Measurements from ENCODE around the gene ABCC8. TPM values are rescaled to one million over a fixed set of nuclear protein-coding genes. Genes with fewer than 3 reads are reported as not detected.

Gene ABCC8
- total and polyA plus RNA-seq, 2 experiments from 2014 or later: not detected

GRCh38 chr11:17401316-17401715 is 75.3 kb downstream of the ABCC8 start:
- Histone ChIP-seq H3K79me2 (ENCODE audit: insufficient read depth) (no peaks in the 10 kb centered on the region), H3K27ac (no peak overlapping the region), H2AFZ (no peak overlapping the region), H3K4me3 (no peak overlapping the region), H3F3A (ENCODE audit: insufficient read depth) (no peaks in the 10 kb centered on the region), H3K9me2 (ENCODE audit: insufficient read depth) (no peaks in the 10 kb centered on the region), H3K4me1 (ENCODE audit: insufficient read depth) (no peaks in the 10 kb centered on the region), H3K9ac (no peak overlapping the region), H3K4me2 (ENCODE audit: unreplicated experiment) (no peak overlapping the region), H4K20me1 (ENCODE audit: insufficient read depth) (no peaks in the 10 kb centered on the region), H3K9me3 (ENCODE audit: low read depth) (no peaks in the 10 kb centered on the region), H3K27me3 (replicated peaks; ENCODE audit: insufficient read depth) (no peaks in the 10 kb centered on the region; the same call in 1 of the 2 replicates), H3K36me3 (ENCODE audit: low read depth) (no peaks in the 10 kb centered on the region)
- in situ Hi-C loops (cut with MboI): no loop called here
- WGBS, 2 experiments (ENCODE audit: low coverage in 1 of 2, low lambda C conversion rate in 2 of 2, missing lambda C conversion rate in 2 of 2): 44 to 58% methylated on average over 2 of the region's 2 CpGs
- TF ChIP-seq EZH2phosphoT487 (IDR thresholded peaks at IDR 0.05; ENCODE audit: insufficient read depth, low read depth): no peak
- no peak for TF ChIP-seq EZH2 (IDR thresholded peaks at IDR 0.05; ENCODE audit: insufficient read depth, poor library complexity, severe bottlenecking)
- DNase-seq: no peak

GRCh38 chr11:17400048-17400775 is 76.4 kb downstream of the ABCC8 start:
- Histone ChIP-seq H3K4me2 (ENCODE audit: unreplicated experiment) (no peak overlapping the region), H3K27me3 (replicated peaks; ENCODE audit: insufficient read depth) (no peaks in the 10 kb centered on the region; the same call in 1 of the 2 replicates), H3K9me2 (ENCODE audit: insufficient read depth) (no peaks in the 10 kb centered on the region), H3K9me3 (ENCODE audit: low read depth) (no peaks in the 10 kb centered on the region), H3K27ac (no peak overlapping the region), H3K36me3 (ENCODE audit: low read depth) (no peaks in the 10 kb centered on the region), H2AFZ (no peak overlapping the region), H3K4me3 (no peak overlapping the region), H3F3A (ENCODE audit: insufficient read depth) (no peaks in the 10 kb centered on the region), H4K20me1 (ENCODE audit: insufficient read depth) (no peaks in the 10 kb centered on the region), H3K9ac (no peak overlapping the region), H3K4me1 (ENCODE audit: insufficient read depth) (no peaks in the 10 kb centered on the region), H3K79me2 (ENCODE audit: insufficient read depth) (no peaks in the 10 kb centered on the region)
- in situ Hi-C loops (cut with MboI): no loop called here
- WGBS, 2 experiments (ENCODE audit: low coverage in 1 of 2, low lambda C conversion rate in 2 of 2, missing lambda C conversion rate in 2 of 2): 74 to 76% methylated on average over 19 of the region's 19 CpGs
- TF ChIP-seq EZH2 (IDR thresholded peaks at IDR 0.05; ENCODE audit: insufficient read depth, poor library complexity, severe bottlenecking) (no peak), EZH2phosphoT487 (IDR thresholded peaks at IDR 0.05; ENCODE audit: insufficient read depth, low read depth) (no peak)
- DNase-seq: no peak

- H3F3A ChIP-seq (ENCODE audit: insufficient read depth): no peaks in the 10 kb centered on the region
Observed at GRCh38 chr11:17399236-17399635, 77.4 kb downstream of the ABCC8 start.

GRCh38 chr11:17397311-17398002 is 79.2 kb downstream of the ABCC8 start:
- in situ Hi-C loops (cut with MboI): no loop called here
- H3K9me3 ChIP-seq (ENCODE audit: low read depth): no peaks in the 10 kb centered on the region
- no peaks in the 10 kb centered on the region for H4K20me1 ChIP-seq (ENCODE audit: insufficient read depth)
- H3K9ac ChIP-seq: no peak overlapping the region
- TF ChIP-seq EZH2 (IDR thresholded peaks at IDR 0.05; ENCODE audit: insufficient read depth, poor library complexity, severe bottlenecking): no peak
- no peak for TF ChIP-seq EZH2phosphoT487 (IDR thresholded peaks at IDR 0.05; ENCODE audit: insufficient read depth, low read depth)
- no peaks in the 10 kb centered on the region for H3F3A ChIP-seq (ENCODE audit: insufficient read depth)
- DNase-seq: no peak
- no peak overlapping the region for H3K27ac ChIP-seq
- H2AFZ ChIP-seq: no peak overlapping the region
- no peak overlapping the region for H3K4me2 ChIP-seq (ENCODE audit: unreplicated experiment)
- no peaks in the 10 kb centered on the region; the same call in 1 of the 2 replicates for H3K27me3 ChIP-seq (replicated peaks; ENCODE audit: insufficient read depth)
- no peaks in the 10 kb centered on the region for H3K36me3 ChIP-seq (ENCODE audit: low read depth)
- WGBS, 2 experiments (ENCODE audit: low coverage in 1 of 2, low lambda C conversion rate in 2 of 2, missing lambda C conversion rate in 2 of 2): 64 to 68% methylated on average over 11 to 14 of the region's 14 CpGs
- no peaks in the 10 kb centered on the region for H3K79me2 ChIP-seq (ENCODE audit: insufficient read depth)
- no peak overlapping the region for H3K4me3 ChIP-seq
- H3K9me2 ChIP-seq (ENCODE audit: insufficient read depth): no peaks in the 10 kb centered on the region
- no peaks in the 10 kb centered on the region for H3K4me1 ChIP-seq (ENCODE audit: insufficient read depth)

More at GRCh38 chr11:17399236-17399635, 77.4 kb downstream of the ABCC8 start:
- Histone ChIP-seq H3K4me2 (ENCODE audit: unreplicated experiment) (no peak overlapping the region), H3K4me3 (no peak overlapping the region), H2AFZ (no peak overlapping the region), H3K79me2 (ENCODE audit: insufficient read depth) (no peaks in the 10 kb centered on the region), H3K9ac (no peak overlapping the region), H3K9me2 (ENCODE audit: insufficient read depth) (no peaks in the 10 kb centered on the region), H3K27ac (no peak overlapping the region), H4K20me1 (ENCODE audit: insufficient read depth) (no peaks in the 10 kb centered on the region), H3K9me3 (ENCODE audit: low read depth) (no peaks in the 10 kb centered on the region), H3K4me1 (ENCODE audit: insufficient read depth) (no peaks in the 10 kb centered on the region), H3K27me3 (replicated peaks; ENCODE audit: insufficient read depth) (no peaks in the 10 kb centered on the region; the same call in 1 of the 2 replicates), H3K36me3 (ENCODE audit: low read depth) (no peaks in the 10 kb centered on the region)
- no peak for TF ChIP-seq EZH2phosphoT487 (IDR thresholded peaks at IDR 0.05; ENCODE audit: insufficient read depth, low read depth)
- TF ChIP-seq EZH2 (IDR thresholded peaks at IDR 0.05; ENCODE audit: insufficient read depth, poor library complexity, severe bottlenecking): no peak
- DNase-seq: no peak
- in situ Hi-C loops (cut with MboI): no loop called here

Measured in GM23248 (cell line).